ENCODE measurements around the gene POU3F1.

DNA sequence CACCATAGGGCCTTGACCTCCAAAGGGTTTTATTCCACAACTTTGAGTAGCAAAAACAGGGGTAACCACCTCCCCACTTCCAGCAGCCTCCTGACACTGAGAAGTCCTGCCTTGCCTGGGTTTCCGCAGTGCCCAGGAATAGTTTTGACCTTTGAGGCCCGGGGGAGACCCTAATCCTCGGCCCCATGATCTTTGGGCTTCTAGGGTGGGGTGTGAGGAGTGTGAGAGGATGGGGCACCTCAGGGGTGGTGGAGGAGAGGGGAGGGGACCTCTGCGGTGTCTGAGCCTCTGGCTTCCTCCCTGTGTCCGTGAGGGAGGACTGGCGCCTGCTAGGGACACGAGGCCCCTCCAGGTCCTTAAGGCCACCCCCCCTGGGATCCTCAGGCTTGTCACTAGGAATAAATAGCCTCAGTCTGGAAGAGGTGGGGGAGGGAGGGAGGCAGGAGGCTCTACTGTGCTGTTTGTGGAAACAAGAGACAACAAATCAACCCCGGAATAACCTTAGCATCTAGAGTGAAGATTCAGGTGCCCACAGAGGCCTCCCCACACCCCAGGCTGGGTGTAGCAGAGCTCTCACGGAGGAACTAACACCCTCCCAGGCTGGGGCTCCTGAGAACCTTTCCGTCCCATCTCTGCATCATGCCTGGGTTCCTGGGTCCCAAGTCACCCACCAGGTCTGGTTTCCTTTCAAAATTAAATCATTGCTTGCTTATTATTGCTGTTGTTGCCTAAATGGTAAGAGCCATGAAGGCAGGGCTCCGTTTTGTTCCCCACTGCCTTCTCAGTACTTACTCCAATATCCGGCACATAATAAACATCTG is 40.4 kb downstream of the POU3F1 start:
- no peak for TF ChIP-seq CTCF (IDR thresholded peaks at IDR 0.05; ENCODE audit: low read length)
- TF ChIP-seq EZH2phosphoT487 (IDR thresholded peaks at IDR 0.05; ENCODE audit: low read length), result no peak
- TF ChIP-seq EZH2 (optimal IDR thresholded peaks at IDR 0.05; ENCODE audit: low read depth, low read length), result no peak
